GM19438 (cell line): ENCODE results near the gene GNAT2.

Source experiments
- ATAC-seq: cut with Tn5 transposase; IDR thresholded peaks from one replicate; pipeline ENCODE4 v1.9.1; 2021; ENCODE audit warnings: low read depth; ENCODE audit not compliant: unreplicated experiment

Gene GNAT2

GRCh38 chr1:109615879-109616278, 3.5 kb downstream of the GNAT2 start:
- no peak for ATAC-seq

GRCh38 chr1:109613361-109614147, 5.9 kb downstream of the GNAT2 start:
- ATAC-seq: no peak

GRCh38 chr1:109611308-109611990, 8.0 kb downstream of the GNAT2 start:
- ATAC-seq: no peak

GRCh38 chr1:109610609-109611307, 8.7 kb downstream of the GNAT2 start:
- no peak for ATAC-seq

GRCh38 chr1:109609881-109610280, 9.5 kb downstream of the GNAT2 start:
- no peak for ATAC-seq

GRCh38 chr1:109605381-109605780, 14.0 kb downstream of the GNAT2 start:
- ATAC-seq: no peak

GRCh38 chr1:109603229-109603628, 16.2 kb downstream of the GNAT2 start:
- ATAC-seq: no peak

- ATAC-seq: no peak
Observed at GRCh38 chr1:109598655-109599054, 20.8 kb downstream of the GNAT2 start.

GRCh38 chr1:109598156-109598555, 21.3 kb downstream of the GNAT2 start:
- no peak for ATAC-seq

- ATAC-seq: no peak
Observed at GRCh38 chr1:109595531-109595930, 23.9 kb downstream of the GNAT2 start.

GRCh38 chr1:109592916-109593315, 26.5 kb downstream of the GNAT2 start:
- no peak for ATAC-seq

GRCh38 chr1:109589679-109590078, 29.7 kb downstream of the GNAT2 start:
- no peak for ATAC-seq

GRCh38 chr1:109589177-109589576, 30.2 kb downstream of the GNAT2 start:
- ATAC-seq: no peak

GRCh38 chr1:109586055-109586454, 33.4 kb downstream of the GNAT2 start:
- no peak for ATAC-seq

GRCh38 chr1:109584766-109585165, 34.6 kb downstream of the GNAT2 start:
- ATAC-seq: no peak

GRCh38 chr1:109582021-109582420, 37.4 kb downstream of the GNAT2 start:
- ATAC-seq: no peak

GRCh38 chr1:109579491-109579890, 39.9 kb downstream of the GNAT2 start:
- ATAC-seq: no peak

- no peak for ATAC-seq
Observed at GRCh38 chr1:109578947-109579443, 40.4 kb downstream of the GNAT2 start.

GRCh38 chr1:109573785-109574184, 45.6 kb downstream of the GNAT2 start:
- ATAC-seq: no peak

GRCh38 chr1:109570414-109570813, 49.0 kb downstream of the GNAT2 start:
- ATAC-seq: no peak

GRCh38 chr1:109569323-109569722, 50.1 kb downstream of the GNAT2 start:
- ATAC-seq: no peak
